ENCODE measurements around the gene ITPK1. TPM values are rescaled to one million over a fixed set of nuclear protein-coding genes. Genes with fewer than 3 reads are reported as not detected.
"Not testable (repeated sequence)": the region's sequence is repeated elsewhere in the genome, so short reads cannot be mapped to it uniquely, and the experiment has no call there.

The ITPK1 gene
- total RNA-seq, 1 experiment from 2014 or later, result 25.9 TPM

GRCh38 chr14:93106541-93107156 lies 9.1 kb downstream of the ITPK1 start:
- DNase-seq (ENCODE audit: low read depth, low spot score) (no peak), ATAC-seq (no peak)
- Histone ChIP-seq H3K4me3 (ENCODE audit: low read depth in 2 of 2, low read length in 2 of 2) (no peak overlapping the region), H3K27me3 (ENCODE audit: control insufficient read depth, insufficient read depth, low read length) (no peaks in the 10 kb centered on the region), H3K4me1 (ENCODE audit: control insufficient read depth, insufficient read depth, low read length) (no peaks in the 10 kb centered on the region), H3K9me3 (ENCODE audit: control insufficient read depth, insufficient read depth, low read depth, low read length) (no peaks in the 10 kb centered on the region), H3K36me3 (ENCODE audit: control insufficient read depth, insufficient read depth, low read length) (no peaks in the 10 kb centered on the region), H3K27ac (ENCODE audit: low read length) (no peak overlapping the region)
- CTCF ChIA-PET, result interaction anchor here (0.6 kb wide), 1 partner anchor 71 kb away, joined by 3 read pairs; no protein-coding TSS in a partner anchor
- BruUV-seq (replicated peaks), result no TSS peak
- TF ChIP-seq CTCF (IDR thresholded peaks at IDR 0.05) (no peak), SIN3A (IDR thresholded peaks at IDR 0.05; ENCODE audit: borderline replicate concordance, insufficient read depth, low read depth, low read length) (no peak), TCF7L2 (IDR thresholded peaks at IDR 0.05; ENCODE audit: low read depth, low read length) (no peak), REST (IDR thresholded peaks at IDR 0.05; ENCODE audit: insufficient read depth in 1 of 2, low read depth in 2 of 2, low read length in 1 of 2) (no peak), POLR2AphosphoS5 (IDR thresholded peaks at IDR 0.05; ENCODE audit: low read depth, low read length) (no peak)
- POLR2A ChIA-PET, result interaction anchor here (0.7 kb wide), 1 partner anchor 580 kb away, joined by 3 read pairs; no protein-coding TSS in a partner anchor
- in situ Hi-C loops (cut with HindIII; ENCODE audit: low pct_unique_long_range_greater_than_20kb, low sequenced_read_pairs), result no loop called here
- intact Hi-C loops (cut with micrococcal nuclease; ENCODE audit: unreplicated experiment), result no loop called here

- in situ Hi-C loops (cut with HindIII; ENCODE audit: low pct_unique_long_range_greater_than_20kb, low sequenced_read_pairs); H3K27me3 ChIP-seq (ENCODE audit: control insufficient read depth, insufficient read depth, low read length); H3K4me3 ChIP-seq (ENCODE audit: low read depth in 2 of 2, low read length in 2 of 2); H3K27ac ChIP-seq (ENCODE audit: low read length); H3K4me1 ChIP-seq (ENCODE audit: control insufficient read depth, insufficient read depth, low read length); DNase-seq (ENCODE audit: low read depth, low spot score); CTCF ChIA-PET; BruUV-seq (replicated peaks); H3K36me3 ChIP-seq (ENCODE audit: control insufficient read depth, insufficient read depth, low read length); H3K9me3 ChIP-seq (ENCODE audit: control insufficient read depth, insufficient read depth, low read depth, low read length); ATAC-seq; intact Hi-C loops (cut with micrococcal nuclease; ENCODE audit: unreplicated experiment): not testable (repeated sequence)
- POLR2A ChIA-PET, result interaction anchor here (0.7 kb wide), 1 partner anchor 20 kb away, joined by 20 read pairs; no protein-coding TSS in a partner anchor
These were observed 9.9 kb downstream of the ITPK1 start for GRCh38 chr14:93105856-93106255.

- Histone ChIP-seq H3K4me3 (ENCODE audit: low read depth in 2 of 2, low read length in 2 of 2) (no peak overlapping the region), H3K36me3 (ENCODE audit: control insufficient read depth, insufficient read depth, low read length) (no peaks in the 10 kb centered on the region), H3K27me3 (ENCODE audit: control insufficient read depth, insufficient read depth, low read length) (no peaks in the 10 kb centered on the region), H3K9me3 (ENCODE audit: control insufficient read depth, insufficient read depth, low read depth, low read length) (no peaks in the 10 kb centered on the region), H3K4me1 (ENCODE audit: control insufficient read depth, insufficient read depth, low read length) (no peaks in the 10 kb centered on the region), H3K27ac (ENCODE audit: low read length) (no peak overlapping the region)
- ATAC-seq (no peak), DNase-seq (ENCODE audit: low read depth, low spot score) (no peak)
- ChIA-PET CTCF (interaction anchor here (0.6 kb wide), 1 partner anchor 58 kb away, joined by 4 read pairs; no protein-coding TSS in a partner anchor), POLR2A (interaction anchor here (0.7 kb wide), 2 partner anchors 20 to 26 kb away, joined by 8 to 20 read pairs; no protein-coding TSS in a partner anchor)
- intact Hi-C loops (cut with micrococcal nuclease; ENCODE audit: unreplicated experiment), result no loop called here
- TF ChIP-seq TCF7L2 (IDR thresholded peaks at IDR 0.05; ENCODE audit: low read depth, low read length) (no peak), POLR2AphosphoS5 (IDR thresholded peaks at IDR 0.05; ENCODE audit: low read depth, low read length) (no peak), CTCF (IDR thresholded peaks at IDR 0.05) (no peak), REST (IDR thresholded peaks at IDR 0.05; ENCODE audit: insufficient read depth in 1 of 2, low read depth in 2 of 2, low read length in 1 of 2) (no peak), SIN3A (IDR thresholded peaks at IDR 0.05; ENCODE audit: borderline replicate concordance, insufficient read depth, low read depth, low read length) (no peak)
- in situ Hi-C loops (cut with HindIII; ENCODE audit: low pct_unique_long_range_greater_than_20kb, low sequenced_read_pairs), result no loop called here
- BruUV-seq (replicated peaks), result no TSS peak
These were observed 10.4 kb downstream of the ITPK1 start for GRCh38 chr14:93105362-93105761.

Data from Panc1 (cell line).